ENCODE data around the gene ST7L. TPM values are rescaled to one million over a fixed set of nuclear protein-coding genes. Genes with fewer than 3 reads are reported as not detected.
"Not testable (repeated sequence)": the region's sequence is repeated elsewhere in the genome, so short reads cannot be mapped to it uniquely, and the experiment has no call there.

ST7L gene
- total and polyA plus RNA-seq, 2 experiments from 2014 or later: 9.2 to 14.2 TPM

GRCh38 chr1:112492076-112492475 lies 126.9 kb downstream of the ST7L start:
- Histone ChIP-seq H3K27ac (no peak overlapping the region), H3K9me2 (replicated peaks; ENCODE audit: insufficient read depth) (no peaks in the 10 kb centered on the region), H3K27me3 (no peaks in the 10 kb centered on the region), H3K4me2 (no peak overlapping the region), H3K4me3 (no peak overlapping the region), H4K20me1 (ENCODE audit: insufficient read depth, poor library complexity, severe bottlenecking) (no peaks in the 10 kb centered on the region), H3K36me3 (replicated peaks; ENCODE audit: insufficient read depth, low read depth) (no peaks in the 10 kb centered on the region), H3K9me3 (ENCODE audit: low read depth) (no peaks in the 10 kb centered on the region), H2AFZ (no peak overlapping the region), H3K4me1 (ENCODE audit: insufficient read depth) (no peaks in the 10 kb centered on the region), H3K79me2 (no peaks in the 10 kb centered on the region)
- no peak for TF ChIP-seq EZH2phosphoT487 (IDR thresholded peaks at IDR 0.05; ENCODE audit: low read depth, severe bottlenecking, unreplicated experiment)
- no peak for TF ChIP-seq CTCF (IDR thresholded peaks at IDR 0.05; ENCODE audit: poor library complexity)
- TF ChIP-seq EZH2 (IDR thresholded peaks at IDR 0.05; ENCODE audit: borderline replicate concordance): no peak
- no peak for DNase-seq (ENCODE audit: low spot score)
- 94% methylated on average over 1 of the region's 1 CpG for WGBS (ENCODE audit: low lambda C conversion rate, missing lambda C conversion rate)

GRCh38 chr1:112488141-112488540 lies 130.8 kb downstream of the ST7L start:
- Histone ChIP-seq H2AFZ (no peak overlapping the region), H3K27me3 (no peaks in the 10 kb centered on the region), H3K27ac (no peak overlapping the region), H3K9me3 (ENCODE audit: low read depth) (no peaks in the 10 kb centered on the region), H3K4me1 (ENCODE audit: insufficient read depth) (no peaks in the 10 kb centered on the region), H3K79me2 (no peaks in the 10 kb centered on the region), H3K9me2 (replicated peaks; ENCODE audit: insufficient read depth) (no peaks in the 10 kb centered on the region), H3K4me3 (no peak overlapping the region), H3K4me2 (no peak overlapping the region), H4K20me1 (ENCODE audit: insufficient read depth, poor library complexity, severe bottlenecking) (no peaks in the 10 kb centered on the region), H3K36me3 (replicated peaks; ENCODE audit: insufficient read depth, low read depth) (no peaks in the 10 kb centered on the region)
- no peak for TF ChIP-seq CTCF (IDR thresholded peaks at IDR 0.05; ENCODE audit: poor library complexity)
- TF ChIP-seq EZH2phosphoT487 (IDR thresholded peaks at IDR 0.05; ENCODE audit: low read depth, severe bottlenecking, unreplicated experiment): no peak
- no peak for TF ChIP-seq EZH2 (IDR thresholded peaks at IDR 0.05; ENCODE audit: borderline replicate concordance)
- 94% methylated on average over 5 of the region's 5 CpGs for WGBS (ENCODE audit: low lambda C conversion rate, missing lambda C conversion rate)
- DNase-seq (ENCODE audit: low spot score): no peak

DNA sequence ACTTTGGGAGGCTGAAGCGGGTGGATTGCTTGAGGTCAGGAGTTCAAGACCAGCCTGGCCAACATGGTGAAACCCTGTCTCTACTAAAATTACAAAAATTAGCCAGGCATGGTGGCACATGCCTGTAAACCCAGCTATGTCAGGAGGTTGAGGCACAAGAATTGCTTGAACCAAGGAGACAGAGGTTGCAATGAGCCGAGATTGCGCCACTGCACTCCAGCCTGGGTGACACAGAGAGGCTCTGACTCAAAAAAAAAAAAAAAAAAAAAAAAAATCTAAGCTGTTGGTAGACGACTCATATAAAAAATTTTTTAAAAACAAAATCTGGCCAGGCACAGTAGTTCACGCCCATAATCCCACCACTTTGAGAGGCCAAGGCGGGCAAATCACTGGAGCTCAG lies 131.3 kb downstream of the ST7L start:
- H3K4me2 ChIP-seq; H3K27me3 ChIP-seq; H3K4me1 ChIP-seq (ENCODE audit: insufficient read depth); H3K27ac ChIP-seq; H3K9me3 ChIP-seq (ENCODE audit: low read depth); H3K36me3 ChIP-seq (replicated peaks; ENCODE audit: insufficient read depth, low read depth); H3K9me2 ChIP-seq (replicated peaks; ENCODE audit: insufficient read depth); H4K20me1 ChIP-seq (ENCODE audit: insufficient read depth, poor library complexity, severe bottlenecking); H2AFZ ChIP-seq; H3K79me2 ChIP-seq; H3K4me3 ChIP-seq; DNase-seq (ENCODE audit: low spot score): not testable (repeated sequence)
- 98% methylated on average over 6 of the region's 6 CpGs for WGBS (ENCODE audit: low lambda C conversion rate, missing lambda C conversion rate)

- not testable (repeated sequence) for H3K79me2 ChIP-seq; H3K4me1 ChIP-seq (ENCODE audit: insufficient read depth); H4K20me1 ChIP-seq (ENCODE audit: insufficient read depth, poor library complexity, severe bottlenecking); DNase-seq (ENCODE audit: low spot score); H3K9me2 ChIP-seq (replicated peaks; ENCODE audit: insufficient read depth); H3K27ac ChIP-seq; H3K9me3 ChIP-seq (ENCODE audit: low read depth); H2AFZ ChIP-seq; H3K36me3 ChIP-seq (replicated peaks; ENCODE audit: insufficient read depth, low read depth); H3K27me3 ChIP-seq; H3K4me2 ChIP-seq; H3K4me3 ChIP-seq
- WGBS (ENCODE audit: low lambda C conversion rate, missing lambda C conversion rate): 89% methylated on average over 1 of the region's 1 CpG
Measured at GRCh38 chr1:112486063-112486462, 132.9 kb downstream of the ST7L start.

GRCh38 chr1:112478314-112478713 lies 140.6 kb downstream of the ST7L start:
- TF ChIP-seq EZH2phosphoT487 (IDR thresholded peaks at IDR 0.05; ENCODE audit: low read depth, severe bottlenecking, unreplicated experiment): no peak
- 94% methylated on average over 1 of the region's 1 CpG for WGBS (ENCODE audit: low lambda C conversion rate, missing lambda C conversion rate)

More at GRCh38 chr1:112478314-112478713, 140.6 kb downstream of the ST7L start:
- no peak overlapping the region for H3K4me3 ChIP-seq
- no peaks in the 10 kb centered on the region for H3K9me2 ChIP-seq (replicated peaks; ENCODE audit: insufficient read depth)
- H2AFZ ChIP-seq: no peak overlapping the region
- H3K9me3 ChIP-seq (ENCODE audit: low read depth): peaks cover 4% of the 10 kb centered on the region
- H3K4me2 ChIP-seq: no peak overlapping the region
- no peaks in the 10 kb centered on the region for H4K20me1 ChIP-seq (ENCODE audit: insufficient read depth, poor library complexity, severe bottlenecking)
- no peaks in the 10 kb centered on the region for H3K36me3 ChIP-seq (replicated peaks; ENCODE audit: insufficient read depth, low read depth)
- no peaks in the 10 kb centered on the region for H3K79me2 ChIP-seq
- no peak for DNase-seq (ENCODE audit: low spot score)
- H3K4me1 ChIP-seq (ENCODE audit: insufficient read depth): no peaks in the 10 kb centered on the region
- no peaks in the 10 kb centered on the region for H3K27me3 ChIP-seq
- H3K27ac ChIP-seq: no peak overlapping the region
